Kidney capillary endothelial cell (primary cell): ENCODE measurements around the gene GDPD4.

Experiments used
- DNase-seq: peaks from one replicate; pipeline ENCODE4 v3.0.0-alpha.2; 2018; ENCODE audit warnings: low spot score

The GDPD4 gene

GRCh38 chr11:77173494-77173893, 128.0 kb downstream of the GDPD4 start:
- no peak for DNase-seq

- DNase-seq, result no peak
Observed at GRCh38 chr11:77172666-77172982, 128.9 kb downstream of the GDPD4 start.

GRCh38 chr11:77171885-77172665, 129.4 kb downstream of the GDPD4 start:
- no peak for DNase-seq

GRCh38 chr11:77171254-77171653, 130.2 kb downstream of the GDPD4 start:
- no peak for DNase-seq

- no peak for DNase-seq
Observed at GRCh38 chr11:77170107-77170506, 131.4 kb downstream of the GDPD4 start.

- DNase-seq, result no peak
Observed at GRCh38 chr11:77167791-77168190, 133.7 kb downstream of the GDPD4 start.

- DNase-seq, result no peak
Observed at GRCh38 chr11:77167111-77167626, 134.3 kb downstream of the GDPD4 start.
